GM21381 (cell line): ENCODE measurements around the gene LGR4.
"Not testable (repeated sequence)": the region's sequence is repeated elsewhere in the genome, so short reads cannot be mapped to it uniquely, and the experiment has no call there.

Experiments used
- ATAC-seq: cut with Tn5 transposase; IDR thresholded peaks from one replicate; pipeline ENCODE4 v1.9.1; 2021; ENCODE audit warnings: mild to moderate bottlenecking, moderate library complexity; ENCODE audit not compliant: unreplicated experiment

LGR4 gene

GRCh38 chr11:27472398-27473016 is at the start of gene LGR4:
Gene LGR4, minus strand, starts transcription at chr11:27472790. Its CDS starts 488 bp downstream, at chr11:27472302.
- ATAC-seq = peak; percentile 79

- no peak for ATAC-seq
Measured at GRCh38 chr11:27520226-27520625, 47.6 kb upstream of the LGR4 start.

DNA sequence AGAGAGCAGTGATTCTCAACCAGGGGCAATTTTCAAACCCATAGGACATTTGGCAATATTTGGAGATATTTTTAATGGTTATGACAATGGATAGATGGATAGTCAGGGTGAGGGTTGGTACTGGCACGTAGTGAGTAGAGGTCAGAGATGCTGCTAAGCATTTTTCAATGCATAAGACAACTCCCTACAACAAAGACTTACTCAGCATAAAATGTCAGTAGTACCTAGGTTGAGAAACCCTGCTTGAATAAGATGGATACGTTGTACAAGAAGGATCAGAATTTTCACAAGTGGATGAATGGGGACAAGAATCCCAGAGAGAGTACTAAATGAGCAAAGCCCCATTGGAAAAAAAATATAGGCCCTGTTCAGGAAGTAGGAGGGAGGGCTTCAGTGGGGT is 45.9 kb upstream of the LGR4 start:
- ATAC-seq = no peak

DNA sequence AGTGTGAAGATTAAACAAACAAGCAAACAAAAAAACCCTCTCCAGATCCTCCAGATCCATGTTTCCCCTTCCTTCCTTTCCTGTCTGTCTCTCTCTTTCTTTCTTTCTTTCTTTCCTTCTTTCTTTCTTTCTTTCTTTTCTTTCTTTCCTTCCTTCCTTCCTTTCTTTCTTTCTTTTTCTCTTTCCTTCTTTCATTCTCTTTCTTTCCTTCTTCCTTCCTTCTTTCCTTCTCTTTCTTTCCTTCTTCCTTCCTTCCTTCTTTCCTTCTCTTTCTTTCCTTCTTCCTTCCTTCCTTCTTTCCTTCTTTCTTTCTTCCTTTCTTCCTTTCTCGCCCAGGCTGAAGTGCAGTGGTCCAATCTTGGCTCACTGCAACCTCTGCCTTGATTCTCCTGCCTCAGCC is 44.9 kb upstream of the LGR4 start:
- ATAC-seq = not testable (repeated sequence)

GRCh38 chr11:27514558-27514957 is 42.0 kb upstream of the LGR4 start:
- no peak for ATAC-seq

DNA sequence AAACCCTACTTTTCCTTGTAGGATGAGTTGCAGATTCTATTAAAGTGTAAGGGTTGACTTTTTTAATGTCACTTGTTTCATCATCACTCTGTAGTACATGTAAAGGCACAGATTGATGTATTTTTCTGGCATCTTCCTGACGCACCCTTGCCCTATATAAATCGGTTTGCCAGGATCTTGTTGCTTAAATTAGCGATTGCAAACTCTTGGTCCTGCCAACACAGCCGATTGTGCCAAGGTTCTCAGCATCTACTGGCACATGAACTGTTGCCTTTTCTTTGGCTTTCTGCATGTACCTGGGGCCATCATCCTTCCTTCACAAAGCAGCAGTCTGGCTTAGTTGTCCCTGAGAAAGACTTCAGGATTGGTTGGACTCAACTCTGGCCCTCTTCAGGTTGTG is 41.5 kb upstream of the LGR4 start:
- ATAC-seq = no peak

- ATAC-seq = no peak
Measured at GRCh38 chr11:27513389-27513788, 40.8 kb upstream of the LGR4 start.

- no peak for ATAC-seq
Measured at GRCh38 chr11:27512238-27512637, 39.6 kb upstream of the LGR4 start.

DNA sequence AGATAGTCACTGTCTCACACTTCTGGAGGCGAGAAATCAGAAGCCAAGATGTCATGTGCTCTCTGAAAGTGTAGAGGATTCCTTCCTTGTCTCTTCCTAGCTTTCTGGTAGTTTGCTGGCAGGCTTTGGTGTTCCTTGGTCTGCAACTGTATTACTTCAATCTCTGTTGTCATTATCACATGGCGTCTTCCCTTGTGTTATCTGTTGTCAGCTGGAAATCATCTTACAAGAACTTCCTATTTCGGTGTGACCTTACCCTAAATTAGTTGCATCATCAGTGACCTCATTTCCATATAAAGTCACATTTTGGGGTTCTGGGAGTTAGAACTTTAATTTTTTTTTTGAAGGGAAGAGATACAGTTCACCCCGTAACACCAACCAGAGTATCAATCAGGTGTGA is 37.3 kb upstream of the LGR4 start:
- no peak for ATAC-seq

- no peak for ATAC-seq
Measured at GRCh38 chr11:27507557-27508322, 35.1 kb upstream of the LGR4 start.

DNA sequence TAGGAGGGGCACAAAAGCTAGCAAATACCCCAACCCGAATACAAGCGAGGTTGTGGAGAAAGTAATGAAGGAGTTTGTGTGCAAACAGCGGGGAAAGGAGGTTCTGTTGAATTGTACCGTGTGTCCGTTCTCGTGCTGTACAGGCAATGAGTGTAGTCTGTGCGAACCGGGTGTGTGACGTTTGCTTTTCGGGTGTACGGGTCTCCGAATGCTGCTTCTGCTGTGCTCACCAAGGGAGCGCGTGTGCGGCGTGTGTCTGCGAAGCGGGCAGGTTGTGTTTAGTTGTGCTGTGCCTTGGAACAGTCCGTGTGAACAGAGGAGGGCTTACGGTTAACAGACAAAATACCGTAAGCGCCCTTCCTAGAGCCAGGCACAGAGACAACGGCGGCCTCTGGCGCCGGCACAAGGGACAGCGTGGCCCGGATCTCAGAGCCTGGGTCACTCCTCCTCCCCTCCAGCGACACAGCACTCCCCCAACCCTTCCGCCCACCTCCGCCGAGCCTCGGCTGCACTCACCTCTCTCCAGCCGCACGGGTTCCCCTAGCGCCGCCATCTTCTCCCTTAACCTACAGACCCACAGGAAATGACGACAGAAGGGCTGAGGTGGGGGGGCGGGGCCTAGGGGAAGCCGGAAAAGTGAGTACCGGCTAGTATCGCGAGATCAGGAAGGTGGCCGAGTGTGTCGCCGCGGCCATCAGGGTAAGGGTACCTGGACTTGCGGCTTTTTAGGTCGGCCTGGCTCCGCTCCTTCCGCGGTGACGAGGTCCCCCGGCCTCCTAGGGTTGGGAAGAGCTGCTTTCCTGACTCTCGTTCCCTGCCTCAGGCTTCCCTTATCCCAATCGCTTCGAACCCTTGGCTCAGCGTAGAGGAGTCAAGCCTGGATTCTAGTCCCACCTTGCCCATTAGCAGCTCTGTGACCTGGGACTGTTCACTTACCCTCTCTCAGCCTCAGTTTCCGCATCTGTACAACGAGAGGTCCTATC is 33.9 kb upstream of the LGR4 start, which contains the start of gene LIN7C:
Gene LIN7C, minus strand, starts transcription at position 570 of the 983 bp plus-strand sequence. Its CDS starts 17 bp downstream, at position 553.
- peak; percentile 95 for ATAC-seq

DNA sequence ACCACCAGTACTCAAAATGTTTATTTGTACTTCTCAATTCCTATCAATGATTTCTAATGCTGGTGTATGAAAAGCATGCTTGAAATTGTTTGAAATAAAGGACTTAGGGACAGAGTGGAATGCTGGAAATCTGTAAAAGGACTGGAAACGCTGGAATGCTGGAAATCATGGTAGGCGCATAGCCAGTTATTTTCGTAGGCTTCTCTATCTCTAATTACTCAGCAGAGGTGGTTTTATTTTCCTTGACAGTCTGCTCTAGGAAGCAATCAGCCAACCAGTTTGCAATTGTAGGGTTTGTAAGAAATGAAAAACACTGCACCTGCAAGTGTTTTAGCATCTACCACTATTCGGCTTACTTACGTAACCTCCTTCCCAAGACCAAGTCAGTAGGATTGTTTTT is 33.2 kb upstream of the LGR4 start:
- ATAC-seq = peak; percentile 1

- ATAC-seq = no peak
Measured at GRCh38 chr11:27504205-27504604, 31.6 kb upstream of the LGR4 start.

DNA sequence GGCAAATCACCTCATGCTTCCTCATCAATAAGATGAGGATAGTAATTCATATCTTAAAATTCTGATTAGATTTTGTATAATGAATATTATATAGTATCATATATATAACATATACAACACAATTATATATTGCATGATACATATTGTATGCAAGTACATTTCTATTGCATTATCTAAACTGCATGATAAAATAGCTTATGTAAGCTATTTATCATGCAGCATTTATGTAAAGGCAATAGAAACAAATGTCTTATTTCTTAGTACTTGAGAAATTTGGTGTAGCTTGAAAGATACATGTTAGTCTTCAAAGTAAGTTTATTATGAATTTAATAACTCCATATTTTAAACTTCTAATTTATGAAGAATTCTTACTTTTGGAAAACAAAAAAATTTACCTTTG is 28.5 kb upstream of the LGR4 start:
- no peak for ATAC-seq

DNA sequence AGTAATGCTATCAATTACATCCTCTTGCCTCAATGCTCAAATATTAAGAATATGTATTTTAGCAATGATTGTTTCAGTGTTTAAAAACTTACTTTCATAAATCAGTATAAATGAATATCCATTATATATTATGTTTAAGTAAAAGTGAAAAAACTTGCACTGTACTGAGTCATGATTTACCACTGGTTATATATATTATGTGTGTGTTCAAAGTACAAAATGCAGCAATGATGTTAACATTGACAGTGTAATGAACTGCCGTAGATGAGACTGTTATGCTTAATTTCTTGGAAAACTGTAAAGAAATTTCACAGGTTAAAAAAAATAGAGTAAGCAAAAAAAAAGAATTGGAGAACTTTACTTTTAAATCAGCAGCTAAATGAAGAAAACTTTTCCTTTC is 25.3 kb upstream of the LGR4 start:
- ATAC-seq = no peak

DNA sequence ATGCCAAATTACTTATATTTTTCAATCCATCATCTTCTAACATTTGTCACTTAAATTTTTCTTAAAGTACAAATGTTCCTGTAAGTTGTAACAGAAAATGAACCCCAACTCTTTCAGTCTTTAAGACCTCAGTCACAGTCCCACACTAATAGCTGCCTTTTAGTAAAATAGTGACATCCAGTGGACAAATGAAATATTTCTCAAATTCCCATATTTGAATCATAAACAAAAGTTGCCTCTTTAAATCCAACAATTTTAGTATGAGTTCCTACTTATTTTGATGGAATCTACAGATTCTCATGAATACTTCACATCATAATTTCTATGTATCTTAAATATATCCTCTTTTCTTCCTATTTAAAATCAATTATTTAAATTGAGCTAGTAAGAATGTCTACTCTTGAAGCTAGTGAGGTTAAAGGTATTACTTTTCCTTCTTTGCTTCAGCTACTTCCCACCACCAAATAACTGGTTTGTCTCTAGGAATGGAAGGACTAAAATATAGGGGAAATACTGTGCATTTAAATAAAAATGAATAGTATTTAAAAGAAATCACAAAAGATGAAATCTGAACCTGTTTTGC is 24.8 kb upstream of the LGR4 start:
- ATAC-seq = peak; percentile 72

DNA sequence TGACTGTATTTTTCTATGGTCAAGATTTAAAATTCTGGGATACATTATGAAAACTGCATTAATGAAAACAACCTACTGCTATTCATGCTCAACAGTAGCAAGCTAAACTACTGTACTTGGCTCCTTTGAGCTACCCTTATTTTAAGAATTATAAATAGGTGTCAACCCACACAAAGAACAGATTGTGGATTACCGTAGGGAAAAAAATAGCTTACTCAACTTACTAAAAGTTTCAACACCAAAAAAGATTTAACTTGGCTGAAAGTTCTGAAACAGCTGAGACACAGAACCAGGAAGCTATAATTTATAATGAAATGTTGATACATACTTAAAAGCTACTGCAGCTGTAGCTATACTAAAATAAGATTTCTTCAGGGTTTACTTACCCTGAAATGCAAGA is 23.9 kb upstream of the LGR4 start:
- ATAC-seq = no peak

DNA sequence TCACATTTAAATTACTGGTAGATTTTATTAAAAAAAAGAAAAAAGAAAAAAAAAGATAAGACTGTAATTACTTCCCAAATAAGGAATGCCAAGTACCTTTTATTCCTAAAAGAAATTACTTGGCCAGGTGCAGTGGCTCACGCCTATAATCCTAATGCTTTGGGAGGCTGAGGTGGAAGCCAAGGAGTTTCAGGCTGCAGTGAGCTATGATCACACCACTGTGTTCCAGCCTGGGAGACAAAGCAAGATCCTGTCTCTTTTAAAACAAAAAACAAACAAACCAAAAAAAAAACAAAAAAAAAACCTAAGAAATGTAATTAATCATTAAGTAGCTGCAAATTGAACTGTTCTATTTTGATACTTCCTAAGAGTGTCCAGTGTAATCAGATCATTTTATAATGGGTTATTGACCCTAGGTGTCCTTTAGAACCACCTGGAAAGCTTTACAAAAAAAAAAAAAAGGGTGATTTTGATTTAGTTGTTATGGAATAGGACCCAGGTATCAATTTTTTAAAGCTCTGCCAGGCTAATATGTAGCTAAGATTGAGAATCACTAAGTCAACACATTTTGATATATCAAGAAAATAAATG is 23.2 kb upstream of the LGR4 start:
- ATAC-seq = no peak

DNA sequence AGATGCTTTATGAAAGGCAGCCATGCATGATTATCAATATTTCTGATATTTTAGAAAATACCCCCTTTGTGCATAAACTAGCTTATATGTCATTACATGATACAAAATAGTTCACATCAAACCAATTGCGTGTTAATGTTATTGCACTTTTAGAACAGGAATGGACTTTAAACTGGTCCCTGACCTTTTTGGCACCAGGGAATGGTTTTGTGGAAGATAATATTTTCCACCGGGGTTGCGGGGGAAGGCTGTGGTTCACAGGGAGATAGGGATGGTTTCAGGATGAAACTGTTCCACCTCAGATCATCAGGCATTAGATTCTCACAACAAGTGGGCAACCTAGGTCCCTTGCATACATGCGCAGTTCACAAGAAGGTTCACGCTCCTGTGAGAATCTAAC is 16.5 kb upstream of the LGR4 start:
- ATAC-seq = no peak

- ATAC-seq = no peak
Measured at GRCh38 chr11:27487706-27488105, 15.1 kb upstream of the LGR4 start.
